Motor neuron (in vitro differentiated cells): ENCODE data around the gene PRSS21. TPM values are rescaled to one million over a fixed set of nuclear protein-coding genes. Genes with fewer than 3 reads are reported as not detected.

ENCODE experiments used
- ATAC-seq, 8 experiments: fragments of 200-7000 bp; cut with Tn5 transposase; replicated peaks in 6 of 8; 2 replicates each; pipeline ENCODE4 v1.8.0; 2021; ENCODE audit warnings: mild to moderate bottlenecking in 8 of 8, moderate library complexity in 8 of 8
- H3K27ac ChIP-seq, 2 donors: fragments of 250-450 bp; sonication (Bioruptor Pico); 2 replicates each; pipeline ENCODE4 v1.9.0; 2021; ENCODE audit warnings: antibody characterized with exemption in 2 of 2, mild to moderate bottlenecking in 2 of 2, moderate library complexity in 1 of 2
- H3K4me1 ChIP-seq, 2 donors: fragments of 250-450 bp; sonication (Bioruptor Pico); replicated peaks in 1 of 2; 2 replicates each; pipeline ENCODE4 v1.6.1; 2021; ENCODE audit warnings: antibody characterized with exemption in 2 of 2, mild to moderate bottlenecking in 2 of 2, moderate library complexity in 1 of 2
- H3K4me3 ChIP-seq, 5 donors: fragments of 250-450 bp; sonication (Bioruptor Pico); 2 replicates each; pipeline ENCODE4 v1.9.0; 2021; ENCODE audit warnings: antibody characterized with exemption in 5 of 5, mild to moderate bottlenecking in 5 of 5, moderate library complexity in 4 of 5
- WGBS, 10 experiments: fragments of 450-650 bp; shearing (Covaris generic); methylation state at CpG; one replicate each; pipeline ENCODE4 v1.0.0; 2022; 5-methylcytosine and 5-hydroxymethylcytosine counted together
- in situ Hi-C, 9 experiments: fragments of 400-800 bp; cut with MboI; loops; one replicate each; pipeline ENCODE4 v1.15.0; 2021; ENCODE audit warnings: low sequenced_read_pairs in 9 of 9, low pct_unique_long_range_greater_than_20kb in 2 of 9; ENCODE audit not compliant: unreplicated experiment in 9 of 9
- total RNA-seq, 8 experiments: library from RNA; unstranded; fragments of 300-600 nt; gene quantifications; 2 replicates each; pipeline versions ENCODE4 v1.2.3 to v1.2.4, GENCODE V29; 2022

Gene PRSS21
- total RNA-seq, 8 experiments from 2014 or later: 1.5 to 1.8 TPM; not detected in 6

GRCh38 chr16:2852003-2852730 is 35.1 kb downstream of the PRSS21 start:
- no peak for ATAC-seq
- no peak overlapping the region for H3K27ac ChIP-seq
- 36 to 85% (median 72%) methylated on average over 3 to 8 of the region's 16 CpGs; no CpG with 5 or more reads in 5 of the 10 experiments for WGBS, 10 experiments
- H3K4me3 ChIP-seq: no peak overlapping the region
- in situ Hi-C loops: no loop called here
- H3K4me1 ChIP-seq: no peaks in the 10 kb centered on the region

DNA sequence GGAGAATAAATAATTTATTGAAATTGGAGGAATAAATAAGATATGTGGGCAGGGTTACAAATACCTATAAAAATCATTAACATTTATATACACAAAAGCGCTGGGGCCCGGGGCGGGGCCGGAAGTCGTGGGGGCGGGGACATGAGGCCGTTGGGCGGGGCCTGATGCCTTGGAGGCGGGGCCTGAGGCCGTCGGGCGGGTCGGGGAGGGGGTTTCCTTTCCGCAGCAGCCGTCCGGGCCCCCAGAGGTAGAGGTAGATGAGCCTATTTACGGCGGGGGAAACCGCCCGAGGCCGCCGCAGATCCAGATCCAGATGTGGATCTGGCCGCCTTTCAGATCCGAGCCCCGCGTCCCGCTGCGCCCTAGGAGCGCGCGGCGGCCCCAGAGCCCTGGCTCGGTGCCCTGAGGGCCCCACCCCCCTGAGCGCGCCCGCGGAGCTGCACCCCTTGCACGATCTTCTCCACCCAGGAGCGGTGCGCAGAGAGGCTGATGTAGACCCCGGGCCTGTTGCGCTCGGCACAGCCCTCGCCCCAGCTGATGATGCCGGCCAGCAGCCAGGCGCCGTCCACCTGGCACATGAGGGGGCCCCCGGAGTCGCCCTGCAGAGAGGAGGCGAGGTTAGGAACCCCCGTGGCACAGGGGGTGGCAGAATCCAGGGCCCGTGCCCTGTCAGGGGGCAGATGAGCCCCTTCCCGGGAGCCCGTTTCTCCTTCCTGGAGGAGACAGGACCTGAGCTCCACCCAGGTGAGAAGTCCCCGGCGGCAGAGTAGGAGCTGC is 35.9 kb downstream of the PRSS21 start:
- in situ Hi-C loops: no loop called here
- ATAC-seq: no peak
- Histone ChIP-seq H3K4me3 (no peak overlapping the region), H3K4me1 (no peaks in the 10 kb centered on the region), H3K27ac (no peak overlapping the region)
- 60 to 100% (median 96%) methylated on average over 1 to 5 of the region's 56 CpGs; no CpG with 5 or more reads in 7 of the 10 experiments for WGBS, 10 experiments

DNA sequence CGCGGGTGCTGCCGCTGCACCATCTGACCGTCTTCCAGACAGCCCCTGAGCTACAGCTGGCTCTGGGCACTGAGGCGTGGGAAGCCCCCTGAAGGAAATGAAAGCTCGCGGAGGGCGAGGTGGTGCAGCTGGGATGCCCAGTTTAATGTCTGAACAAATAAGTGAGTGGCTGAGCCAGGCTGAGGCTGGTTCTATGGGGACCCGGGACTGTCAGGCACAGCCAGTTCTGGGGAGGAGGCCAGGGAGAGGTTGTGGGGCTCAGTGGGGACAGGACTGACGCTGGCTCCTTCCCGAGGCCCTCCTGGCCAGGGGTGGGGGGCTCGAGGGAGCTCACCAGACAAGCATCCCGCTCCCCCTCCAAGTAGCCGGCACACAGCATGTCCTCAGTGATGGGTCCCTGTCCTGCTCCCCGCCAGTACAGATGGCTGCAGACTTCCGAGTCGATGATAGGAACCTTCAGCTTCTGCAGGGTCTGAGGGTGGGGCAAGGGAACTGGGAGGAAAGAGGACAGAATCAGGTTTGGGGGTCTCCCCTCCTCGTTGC is 36.6 kb downstream of the PRSS21 start:
- Histone ChIP-seq H3K4me1 (no peaks in the 10 kb centered on the region), H3K27ac (no peak overlapping the region), H3K4me3 (no peak overlapping the region)
- in situ Hi-C loops: no loop called here
- 50 to 100% (median 75%) methylated on average over 1 to 6 of the region's 18 CpGs; no CpG with 5 or more reads in 6 of the 10 experiments for WGBS, 10 experiments
- no peak for ATAC-seq

- 0 to 88% (median 48%) methylated on average over 1 to 5 of the region's 5 CpGs; no CpG with 5 or more reads in 1 of the 10 experiments for WGBS, 10 experiments
Observed at GRCh38 chr16:2854700-2855309, 37.8 kb downstream of the PRSS21 start.

GRCh38 chr16:2855536-2855935 is 38.5 kb downstream of the PRSS21 start:
- 40 to 80% (median 79%) methylated on average over 1 to 3 of the region's 6 CpGs; no CpG with 5 or more reads in 4 of the 10 experiments for WGBS, 10 experiments
- no peaks in the 10 kb centered on the region for H3K4me1 ChIP-seq
- no peak overlapping the region for H3K27ac ChIP-seq
- no peak for ATAC-seq
- in situ Hi-C loops: no loop called here
- H3K4me3 ChIP-seq: no peak overlapping the region

More at GRCh38 chr16:2854700-2855309, 37.8 kb downstream of the PRSS21 start:
- no peak for ATAC-seq
- Histone ChIP-seq H3K4me1 (no peaks in the 10 kb centered on the region), H3K27ac (no peak overlapping the region), H3K4me3 (no peak overlapping the region)
- in situ Hi-C loops: no loop called here

- WGBS, 10 experiments: 100% methylated on average over 1 of the region's 14 CpGs; no CpG with 5 or more reads in 8 of the 10 experiments
- ATAC-seq: peak in 1 of 8 experiments; percentile 41
- Histone ChIP-seq H3K4me3 (no peak overlapping the region), H3K27ac (no peak overlapping the region), H3K4me1 (no peaks in the 10 kb centered on the region)
- in situ Hi-C loops: no loop called here
Observed at GRCh38 chr16:2856061-2856670, 39.1 kb downstream of the PRSS21 start.

GRCh38 chr16:2856686-2857450 is 39.8 kb downstream of the PRSS21 start:
- WGBS, 10 experiments: 70 to 84% (median 83%) methylated on average over 1 to 7 of the region's 24 CpGs; no CpG with 5 or more reads in 7 of the 10 experiments
- Histone ChIP-seq H3K4me1 (no peaks in the 10 kb centered on the region), H3K27ac (no peak overlapping the region), H3K4me3 (no peak overlapping the region)
- in situ Hi-C loops: no loop called here
- ATAC-seq: no peak

GRCh38 chr16:2857451-2858244 is 40.6 kb downstream of the PRSS21 start, which contains the start of gene PRSS22:
TSS of gene PRSS22 (minus strand) at chr16:2858170. CDS start at chr16:2858104, 66 bp downstream.
- no peak within 1 kb of the TSS for H3K4me3 ChIP-seq
- in situ Hi-C loops: no loop called here

GRCh38 chr16:2858245-2859025 is 41.4 kb downstream of the PRSS21 start:
- ATAC-seq: peak in 2 of 8 experiments; percentile 12 to 49
- 10% methylated on average over 2 of the region's 23 CpGs; no CpG with 5 or more reads in 9 of the 10 experiments for WGBS, 10 experiments
- H3K4me3 ChIP-seq: no peak overlapping the region
- H3K4me1 ChIP-seq: no peaks in the 10 kb centered on the region
- in situ Hi-C loops: no loop called here
- no peak overlapping the region for H3K27ac ChIP-seq

More at GRCh38 chr16:2857451-2858244, 40.6 kb downstream of the PRSS21 start, which contains the start of gene PRSS22:
- WGBS, 10 experiments: 0 to 58% (median 10%) methylated on average over 1 to 21 of the region's 42 CpGs; no CpG with 5 or more reads in 4 of the 10 experiments
- Histone ChIP-seq H3K4me1 (no peaks in the 10 kb centered on the region), H3K27ac (no peak within 1 kb of the TSS)
- ATAC-seq: peak in 1 of 8 experiments; percentile 49

GRCh38 chr16:2859686-2860265 is 42.7 kb downstream of the PRSS21 start:
- WGBS, 10 experiments: 0 to 60% (median 28%) methylated on average over 1 to 2 of the region's 10 CpGs; no CpG with 5 or more reads in 6 of the 10 experiments
- Histone ChIP-seq H3K4me1 (no peaks in the 10 kb centered on the region), H3K4me3 (no peak overlapping the region), H3K27ac (no peak overlapping the region)
- no peak for ATAC-seq
- in situ Hi-C loops: no loop called here
